ENCODE measurements around the gene NACAD.

The NACAD gene

DNA sequence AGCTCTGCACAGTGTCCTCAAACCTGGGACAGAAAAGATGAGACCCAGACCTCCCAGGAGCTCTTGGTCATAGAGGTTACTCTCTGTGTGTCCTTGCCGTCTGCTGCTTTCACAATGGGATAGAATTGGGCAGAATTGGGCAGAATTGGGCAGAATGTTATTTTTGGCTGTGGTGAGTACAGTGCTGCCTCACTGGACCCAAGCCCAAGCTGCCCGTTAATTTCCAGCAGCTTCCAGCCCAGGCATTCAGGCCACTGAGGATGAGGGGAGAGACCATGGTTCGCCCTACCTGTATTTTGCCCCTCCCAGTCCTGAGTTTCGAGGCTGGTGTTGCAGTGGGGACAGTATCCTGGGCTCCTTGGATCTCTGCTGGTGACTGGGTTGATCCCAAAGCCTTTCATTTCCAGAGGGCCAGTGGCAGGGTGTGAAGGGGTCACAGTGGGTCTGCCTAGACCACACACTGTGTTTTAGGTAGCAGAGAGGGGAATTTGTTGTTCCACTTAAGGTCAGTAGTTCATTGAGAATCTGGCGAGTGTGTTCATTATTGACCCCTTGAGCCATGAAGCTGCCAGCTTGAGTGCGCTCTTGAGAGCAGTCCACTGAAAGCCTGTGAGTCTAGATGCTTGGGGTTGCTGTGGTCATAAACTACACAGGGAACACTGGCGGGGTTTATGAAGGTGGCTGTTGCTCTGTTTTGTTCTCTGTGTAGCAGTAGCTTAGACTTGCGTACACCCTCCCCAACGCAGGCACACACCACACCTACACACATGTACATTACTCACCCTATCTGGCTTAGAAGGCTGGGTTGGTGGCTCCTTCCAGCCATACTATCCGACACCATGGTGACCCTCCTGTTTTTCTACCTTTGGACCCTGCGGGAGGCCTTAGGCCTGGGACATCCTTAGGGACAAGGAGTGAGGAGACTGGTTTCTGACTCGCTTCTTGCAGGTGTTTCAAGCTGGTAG is 23.5 kb downstream of the NACAD start:
- Histone ChIP-seq H3K4me1 (ENCODE audit: control insufficient read depth in 1 of 2, insufficient read depth in 2 of 2, low read length in 2 of 2) (peaks cover 0 to 4% of the 10 kb centered on the region in 2 donors), H3K27me3 (ENCODE audit: control insufficient read depth in 1 of 2, insufficient read depth in 2 of 2, low read length in 2 of 2) (no peaks in the 10 kb centered on the region), H3K4me3 (ENCODE audit: low read depth in 1 of 2, low read length in 2 of 2) (no peak overlapping the region), H3K36me3 (ENCODE audit: control insufficient read depth in 1 of 2, insufficient read depth in 2 of 2, low read length in 2 of 2) (peaks cover 37 to 56% of the 10 kb centered on the region in 2 donors), H3K9me3 (ENCODE audit: control insufficient read depth in 1 of 2, low read length in 2 of 2) (no peaks in the 10 kb centered on the region), H3K9ac (ENCODE audit: low read depth in 1 of 2, low read length in 2 of 2) (no peak overlapping the region), H3K27ac (ENCODE audit: low read depth, low read length) (no peak overlapping the region)

DNA sequence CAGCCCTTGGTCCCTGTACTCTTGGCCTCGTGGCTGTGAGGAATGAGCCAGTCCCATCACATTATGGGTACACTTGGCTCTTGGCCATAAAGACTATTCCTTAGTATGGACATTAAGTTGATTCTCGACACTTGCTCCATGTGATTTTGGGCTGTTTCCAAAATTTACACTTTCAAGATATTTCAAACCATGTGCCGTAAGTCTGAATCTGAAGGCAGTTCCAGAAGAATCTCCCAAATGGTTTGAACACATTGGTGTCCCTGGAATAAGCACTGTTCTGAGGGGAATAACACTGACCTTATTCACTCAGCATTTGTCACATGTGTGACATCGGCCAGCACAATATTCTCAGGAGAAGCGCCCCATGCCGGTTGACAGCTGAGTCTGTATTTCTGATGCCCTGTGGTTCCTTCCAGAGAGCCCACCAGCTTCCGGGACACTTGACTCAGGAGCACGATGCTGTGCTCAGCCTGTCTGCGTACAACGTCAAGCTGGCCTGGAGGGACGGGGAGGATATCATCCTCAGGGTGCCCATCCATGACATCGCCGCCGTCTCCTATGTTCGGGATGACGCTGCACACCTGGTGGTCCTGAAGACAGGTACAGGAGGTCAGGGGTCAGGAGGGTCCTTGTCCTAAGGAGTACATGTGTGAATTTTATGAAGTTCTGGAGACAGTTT is 24.6 kb downstream of the NACAD start:
- Histone ChIP-seq H3K4me1 (ENCODE audit: control insufficient read depth in 1 of 2, insufficient read depth in 2 of 2, low read length in 2 of 2) (peaks cover 0 to 4% of the 10 kb centered on the region in 2 donors), H3K36me3 (ENCODE audit: control insufficient read depth in 1 of 2, insufficient read depth in 2 of 2, low read length in 2 of 2) (peaks cover 27 to 45% of the 10 kb centered on the region in 2 donors), H3K9ac (ENCODE audit: low read depth in 1 of 2, low read length in 2 of 2) (no peak overlapping the region), H3K4me3 (ENCODE audit: low read depth in 1 of 2, low read length in 2 of 2) (no peak overlapping the region), H3K27ac (ENCODE audit: low read depth, low read length) (no peak overlapping the region), H3K27me3 (ENCODE audit: control insufficient read depth in 1 of 2, insufficient read depth in 2 of 2, low read length in 2 of 2) (no peaks in the 10 kb centered on the region), H3K9me3 (ENCODE audit: control insufficient read depth in 1 of 2, low read length in 2 of 2) (no peaks in the 10 kb centered on the region)

DNA sequence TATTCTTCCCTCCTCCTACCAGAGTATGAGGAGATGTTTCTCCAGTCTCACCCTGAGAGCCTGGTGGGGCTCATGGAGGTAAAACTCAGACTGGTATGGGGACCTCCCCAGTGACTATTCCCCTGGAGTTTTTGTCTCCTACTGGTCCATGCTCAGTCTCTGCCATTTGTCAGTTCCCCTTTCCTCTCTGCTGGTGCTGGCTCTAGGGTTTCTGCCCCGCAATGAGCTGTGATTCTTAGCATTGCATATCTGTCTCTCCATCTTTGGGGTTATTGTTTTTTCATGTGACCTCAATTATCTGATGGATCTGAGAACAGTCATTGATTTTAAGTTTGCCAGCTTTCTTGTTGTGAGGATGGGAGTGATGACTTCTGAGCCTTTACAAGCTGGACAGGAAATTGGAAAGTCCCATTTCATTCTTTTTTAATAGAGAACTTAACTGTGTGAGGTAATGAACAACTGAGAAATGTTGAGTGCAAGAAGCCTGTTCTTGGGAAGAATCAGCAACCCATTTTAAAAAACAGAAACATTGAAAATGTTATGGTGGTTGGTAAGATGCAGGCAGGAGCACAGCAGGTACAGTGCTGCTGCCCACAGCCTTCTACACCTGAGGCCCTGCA is 26.9 kb downstream of the NACAD start:
- Histone ChIP-seq H3K4me3 (ENCODE audit: low read depth in 1 of 2, low read length in 2 of 2) (no peak overlapping the region), H3K27me3 (ENCODE audit: control insufficient read depth in 1 of 2, insufficient read depth in 2 of 2, low read length in 2 of 2) (no peaks in the 10 kb centered on the region), H3K36me3 (ENCODE audit: control insufficient read depth in 1 of 2, insufficient read depth in 2 of 2, low read length in 2 of 2) (peaks cover 24 to 30% of the 10 kb centered on the region in 2 donors), H3K9me3 (ENCODE audit: control insufficient read depth in 1 of 2, low read length in 2 of 2) (no peaks in the 10 kb centered on the region), H3K9ac (ENCODE audit: low read depth in 1 of 2, low read length in 2 of 2) (no peak overlapping the region), H3K4me1 (ENCODE audit: control insufficient read depth in 1 of 2, insufficient read depth in 2 of 2, low read length in 2 of 2) (no peaks in the 10 kb centered on the region), H3K27ac (ENCODE audit: low read depth, low read length) (no peak overlapping the region)

DNA sequence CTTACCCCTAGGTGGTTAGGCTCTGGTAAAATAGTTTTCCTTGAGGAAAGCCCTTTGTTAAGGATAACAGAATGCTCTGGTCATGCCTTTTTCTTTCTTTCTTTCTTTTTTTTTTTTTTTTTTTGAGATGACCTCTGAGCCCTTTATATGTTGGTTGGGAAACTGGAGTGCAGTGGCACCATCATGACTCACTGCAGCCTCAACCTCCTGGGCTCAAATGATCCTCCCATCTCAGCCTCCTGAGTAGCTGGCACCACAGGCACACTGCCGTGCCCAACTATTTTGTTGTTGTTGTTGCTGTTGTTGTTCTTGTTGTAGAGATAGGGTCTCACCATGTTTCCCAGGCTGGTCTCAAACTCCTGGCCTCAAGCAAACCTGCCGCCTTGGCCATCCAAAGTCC is 27.4 kb downstream of the NACAD start:
- Histone ChIP-seq H3K27me3 (ENCODE audit: control insufficient read depth in 1 of 2, insufficient read depth in 2 of 2, low read length in 2 of 2) (no peaks in the 10 kb centered on the region), H3K4me1 (ENCODE audit: control insufficient read depth in 1 of 2, insufficient read depth in 2 of 2, low read length in 2 of 2) (no peaks in the 10 kb centered on the region), H3K36me3 (ENCODE audit: control insufficient read depth in 1 of 2, insufficient read depth in 2 of 2, low read length in 2 of 2) (peaks cover 24 to 27% of the 10 kb centered on the region in 2 donors), H3K4me3 (ENCODE audit: low read depth in 1 of 2, low read length in 2 of 2) (no peak overlapping the region), H3K9ac (ENCODE audit: low read depth in 1 of 2, low read length in 2 of 2) (no peak overlapping the region), H3K9me3 (ENCODE audit: control insufficient read depth in 1 of 2, low read length in 2 of 2) (no peaks in the 10 kb centered on the region), H3K27ac (ENCODE audit: low read depth, low read length) (no peak overlapping the region)

DNA sequence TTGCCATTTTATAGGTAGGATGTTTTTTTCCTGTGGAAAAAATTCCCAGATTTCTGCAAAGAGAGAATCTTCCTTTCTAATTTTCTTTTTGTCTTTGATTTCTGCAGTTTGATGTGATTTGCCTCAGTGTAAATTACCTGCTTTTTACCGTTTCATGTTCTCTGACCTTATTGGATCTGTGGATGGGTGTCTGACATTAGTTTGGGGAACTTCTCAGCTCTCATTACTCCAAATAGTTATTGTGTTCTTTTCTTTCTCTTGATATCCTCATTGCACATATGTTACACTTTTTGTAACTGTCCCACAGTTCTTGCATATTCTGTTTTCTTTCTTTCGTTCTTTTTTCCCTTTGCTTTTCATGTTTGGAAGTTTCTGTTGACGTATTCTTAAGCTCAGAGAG is 28.5 kb downstream of the NACAD start:
- H3K27me3 ChIP-seq (ENCODE audit: control insufficient read depth in 1 of 2, insufficient read depth in 2 of 2, low read length in 2 of 2), result no peaks in the 10 kb centered on the region
- H3K27ac ChIP-seq (ENCODE audit: low read depth, low read length), result no peak overlapping the region
- no peak overlapping the region for H3K4me3 ChIP-seq (ENCODE audit: low read depth in 1 of 2, low read length in 2 of 2)
- no peaks in the 10 kb centered on the region for H3K9me3 ChIP-seq (ENCODE audit: control insufficient read depth in 1 of 2, low read length in 2 of 2)
- H3K9ac ChIP-seq (ENCODE audit: low read depth in 1 of 2, low read length in 2 of 2), result no peak overlapping the region
- H3K36me3 ChIP-seq (ENCODE audit: control insufficient read depth in 1 of 2, insufficient read depth in 2 of 2, low read length in 2 of 2), result peaks cover 18 to 21% of the 10 kb centered on the region in 2 donors
- H3K4me1 ChIP-seq (ENCODE audit: control insufficient read depth in 1 of 2, insufficient read depth in 2 of 2, low read length in 2 of 2), result no peaks in the 10 kb centered on the region

DNA sequence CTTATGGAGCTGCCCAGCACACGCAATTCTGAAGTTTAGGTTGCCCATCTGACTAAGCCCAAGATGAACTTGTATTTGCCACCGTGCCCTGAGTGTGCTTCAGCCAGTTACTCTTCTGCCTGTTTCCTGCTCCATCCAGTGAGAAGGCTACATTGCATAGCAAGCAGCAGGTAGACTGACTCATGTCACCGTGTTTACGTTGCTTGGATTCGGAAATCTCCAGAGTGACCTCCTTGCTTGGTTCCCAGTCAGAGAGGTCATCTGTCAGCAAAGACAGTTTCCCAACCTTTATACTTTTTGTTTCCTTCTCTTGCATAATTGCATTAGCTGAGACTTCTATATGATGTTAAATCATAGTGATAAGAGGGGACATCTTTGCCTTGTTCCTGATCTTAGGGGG is 30.9 kb downstream of the NACAD start:
- H3K27me3 ChIP-seq (ENCODE audit: control insufficient read depth in 1 of 2, insufficient read depth in 2 of 2, low read length in 2 of 2), result no peaks in the 10 kb centered on the region
- peaks cover 0 to 9% of the 10 kb centered on the region in 2 donors for H3K36me3 ChIP-seq (ENCODE audit: control insufficient read depth in 1 of 2, insufficient read depth in 2 of 2, low read length in 2 of 2)
- H3K9ac ChIP-seq (ENCODE audit: low read depth in 1 of 2, low read length in 2 of 2), result no peak overlapping the region
- no peak overlapping the region for H3K4me3 ChIP-seq (ENCODE audit: low read depth in 1 of 2, low read length in 2 of 2)
- no peak overlapping the region for H3K27ac ChIP-seq (ENCODE audit: low read depth, low read length)
- no peaks in the 10 kb centered on the region for H3K4me1 ChIP-seq (ENCODE audit: control insufficient read depth in 1 of 2, insufficient read depth in 2 of 2, low read length in 2 of 2)
- H3K9me3 ChIP-seq (ENCODE audit: control insufficient read depth in 1 of 2, low read length in 2 of 2), result no peaks in the 10 kb centered on the region

DNA sequence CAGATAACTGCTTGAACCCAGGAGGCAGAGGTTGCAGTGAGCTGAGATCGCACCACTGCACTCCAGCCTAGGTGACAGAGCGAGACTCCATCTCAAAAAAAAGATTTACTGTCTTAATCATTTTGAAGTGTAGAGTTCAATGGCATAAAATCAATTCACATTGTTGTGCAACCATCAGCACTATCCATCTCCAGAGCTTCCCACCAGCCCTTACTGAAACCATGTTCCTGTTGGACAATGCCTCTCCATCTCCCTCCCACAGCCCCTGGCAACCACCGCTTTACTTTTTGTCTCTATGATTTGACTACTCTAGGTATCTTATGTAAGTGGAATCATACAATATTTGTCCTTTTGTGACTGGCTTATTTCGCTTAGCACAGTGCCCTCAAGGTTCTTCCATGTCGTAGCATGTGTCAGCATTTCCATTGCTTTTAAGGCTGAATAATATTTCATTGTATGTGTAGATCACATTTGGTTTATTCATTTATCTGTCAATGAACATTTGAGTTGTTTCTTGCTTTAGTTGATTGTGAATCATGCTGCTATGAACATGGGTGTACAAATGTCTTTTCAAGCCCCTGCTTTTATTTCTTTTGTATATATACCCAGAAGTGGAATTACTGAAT is 33.1 kb downstream of the NACAD start:
- no peaks in the 10 kb centered on the region for H3K9me3 ChIP-seq (ENCODE audit: control insufficient read depth in 1 of 2, low read length in 2 of 2)
- no peaks in the 10 kb centered on the region for H3K27me3 ChIP-seq (ENCODE audit: control insufficient read depth in 1 of 2, insufficient read depth in 2 of 2, low read length in 2 of 2)
- H3K4me1 ChIP-seq (ENCODE audit: control insufficient read depth in 1 of 2, insufficient read depth in 2 of 2, low read length in 2 of 2), result no peaks in the 10 kb centered on the region
- no peak overlapping the region for H3K9ac ChIP-seq (ENCODE audit: low read depth in 1 of 2, low read length in 2 of 2)
- H3K4me3 ChIP-seq (ENCODE audit: low read depth in 1 of 2, low read length in 2 of 2), result no peak overlapping the region
- H3K36me3 ChIP-seq (ENCODE audit: control insufficient read depth in 1 of 2, insufficient read depth in 2 of 2, low read length in 2 of 2), result peaks cover 4 to 18% of the 10 kb centered on the region in 2 donors
- no peak overlapping the region for H3K27ac ChIP-seq (ENCODE audit: low read depth, low read length)

DNA sequence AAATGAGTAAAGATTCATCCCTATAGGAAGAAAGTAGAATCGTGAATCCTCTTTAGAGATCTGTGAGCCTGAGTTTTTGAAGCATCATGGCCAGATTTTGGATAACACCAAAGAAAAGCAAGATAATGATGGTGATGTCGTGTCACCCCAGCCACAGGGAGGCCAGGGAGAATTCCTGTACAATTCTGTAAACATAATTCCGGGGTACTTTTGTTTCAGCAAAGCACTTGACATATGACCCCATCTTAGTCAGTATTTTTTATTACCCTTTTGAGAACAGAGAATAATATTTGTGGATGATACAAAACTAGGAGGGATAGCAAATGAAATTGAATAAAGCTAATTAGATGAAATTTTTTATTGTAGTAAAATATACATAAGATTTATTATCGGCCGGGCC is 33.8 kb downstream of the NACAD start:
- H3K4me3 ChIP-seq (ENCODE audit: low read depth in 1 of 2, low read length in 2 of 2), result no peak overlapping the region
- no peaks in the 10 kb centered on the region for H3K4me1 ChIP-seq (ENCODE audit: control insufficient read depth in 1 of 2, insufficient read depth in 2 of 2, low read length in 2 of 2)
- H3K27me3 ChIP-seq (ENCODE audit: control insufficient read depth in 1 of 2, insufficient read depth in 2 of 2, low read length in 2 of 2), result no peaks in the 10 kb centered on the region
- no peak overlapping the region for H3K9ac ChIP-seq (ENCODE audit: low read depth in 1 of 2, low read length in 2 of 2)
- H3K36me3 ChIP-seq (ENCODE audit: control insufficient read depth in 1 of 2, insufficient read depth in 2 of 2, low read length in 2 of 2), result peaks cover 6 to 21% of the 10 kb centered on the region in 2 donors
- H3K27ac ChIP-seq (ENCODE audit: low read depth, low read length), result no peak overlapping the region
- no peaks in the 10 kb centered on the region for H3K9me3 ChIP-seq (ENCODE audit: control insufficient read depth in 1 of 2, low read length in 2 of 2)

DNA sequence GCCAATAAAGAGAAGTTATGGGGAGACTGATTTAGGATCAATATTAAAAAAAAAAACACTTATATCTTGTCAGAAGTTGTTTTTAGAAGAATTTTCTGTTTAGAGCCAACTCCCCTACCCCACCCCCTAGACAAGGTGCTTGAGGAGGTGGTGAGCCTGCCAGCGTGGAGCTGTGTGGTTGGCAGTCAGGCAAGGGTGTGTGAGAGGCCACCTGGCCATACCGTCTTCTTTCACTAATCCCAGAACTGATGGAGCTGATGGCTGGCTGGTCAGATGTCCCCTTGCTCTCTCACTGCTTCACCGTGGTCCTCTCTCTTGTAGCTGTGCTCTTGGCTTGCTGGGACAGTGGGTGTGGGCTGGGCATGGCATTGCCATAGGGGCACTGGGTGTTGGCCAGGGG is 34.3 kb downstream of the NACAD start:
- Histone ChIP-seq H3K4me1 (ENCODE audit: control insufficient read depth in 1 of 2, insufficient read depth in 2 of 2, low read length in 2 of 2) (no peaks in the 10 kb centered on the region), H3K27ac (ENCODE audit: low read depth, low read length) (no peak overlapping the region), H3K4me3 (ENCODE audit: low read depth in 1 of 2, low read length in 2 of 2) (no peak overlapping the region), H3K9ac (ENCODE audit: low read depth in 1 of 2, low read length in 2 of 2) (no peak overlapping the region), H3K27me3 (ENCODE audit: control insufficient read depth in 1 of 2, insufficient read depth in 2 of 2, low read length in 2 of 2) (no peaks in the 10 kb centered on the region), H3K36me3 (ENCODE audit: control insufficient read depth in 1 of 2, insufficient read depth in 2 of 2, low read length in 2 of 2) (peaks cover 6 to 24% of the 10 kb centered on the region in 2 donors), H3K9me3 (ENCODE audit: control insufficient read depth in 1 of 2, low read length in 2 of 2) (no peaks in the 10 kb centered on the region)
